Glutamatergic neuron (in vitro differentiated cells): ENCODE data around the gene HACD3. TPM values are rescaled to one million over a fixed set of nuclear protein-coding genes. Genes with fewer than 3 reads are reported as not detected.

Experiments used
- DNase-seq: peaks from one replicate; pipeline ENCODE4 v3.0.0; 2022
- H3K27ac Mint-ChIP-seq: one replicate; pipeline ENCODE4 v1.8.0; 2020; ENCODE audit warnings: mild to moderate bottlenecking, mixed read lengths, inconsistent platforms; ENCODE audit not compliant: unreplicated experiment
- H3K27me3 Mint-ChIP-seq: one replicate; pipeline ENCODE4 v1.8.0; 2020; ENCODE audit warnings: mild to moderate bottlenecking, moderate library complexity, mixed read lengths, inconsistent platforms; ENCODE audit not compliant: unreplicated experiment
- H3K36me3 Mint-ChIP-seq: one replicate; pipeline ENCODE4 v1.8.0; 2020; ENCODE audit warnings: mild to moderate bottlenecking, mixed read lengths, inconsistent platforms; ENCODE audit not compliant: unreplicated experiment
- H3K4me1 Mint-ChIP-seq: one replicate; pipeline ENCODE4 v1.8.0; 2020; ENCODE audit warnings: mild to moderate bottlenecking, low read depth, mixed read lengths, inconsistent platforms; ENCODE audit not compliant: unreplicated experiment
- H3K4me3 Mint-ChIP-seq: one replicate; pipeline ENCODE4 v1.8.0; 2020; ENCODE audit warnings: mild to moderate bottlenecking, mixed read lengths, inconsistent platforms; ENCODE audit not compliant: unreplicated experiment
- H3K9me3 Mint-ChIP-seq: one replicate; pipeline ENCODE4 v1.8.0; 2020; ENCODE audit warnings: mild to moderate bottlenecking, moderate library complexity, mixed read lengths, inconsistent platforms; ENCODE audit not compliant: unreplicated experiment
- CTCF ChIP-seq: fragments of 200-600 bp; sonication (generic); IDR thresholded peaks from one replicate; pipeline ENCODE4 v1.5.0; 2021; ENCODE audit not compliant: partially characterized antibody, unreplicated experiment
- total RNA-seq: library from RNA; stranded (reverse); fragmentation: NEBNext Ultra II Directional; extraction: Animal tissue kit (Norgen Biotek cat#: 25700); gene quantifications from one replicate; pipeline ENCODE4 v1.2.1, GENCODE V29; 2021; ENCODE audit not compliant: unreplicated experiment

Gene HACD3
- total RNA-seq, 1 donor from 2014 or later, result 200 TPM

DNA sequence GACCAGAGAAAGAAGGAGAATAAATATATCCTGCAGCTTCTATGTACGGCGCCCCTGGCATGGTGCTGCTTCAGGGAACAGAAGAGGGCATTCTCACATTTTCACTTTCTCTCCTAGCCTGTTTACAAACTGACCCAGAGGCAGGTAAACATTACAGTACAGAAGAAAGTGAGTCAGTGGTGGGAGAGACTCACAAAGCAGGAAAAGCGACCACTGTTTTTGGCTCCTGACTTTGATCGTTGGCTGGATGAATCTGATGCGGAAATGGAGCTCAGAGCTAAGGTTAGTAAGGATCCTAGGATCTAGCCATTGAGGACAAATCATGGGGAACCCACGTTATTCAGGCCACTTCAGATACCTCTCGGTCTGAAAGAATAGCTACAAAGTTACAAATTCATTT, 26.4 kb downstream of the HACD3 start:
- H3K36me3 Mint-ChIP-seq, result no peaks in the 10 kb centered on the region
- no peaks in the 10 kb centered on the region for H3K9me3 Mint-ChIP-seq
- no peak overlapping the region for H3K27ac Mint-ChIP-seq
- no peak for DNase-seq
- peaks cover 13% of the 10 kb centered on the region for H3K4me1 Mint-ChIP-seq
- H3K27me3 Mint-ChIP-seq, result peaks cover 2% of the 10 kb centered on the region
- no peak overlapping the region for H3K4me3 Mint-ChIP-seq
- no peak for TF ChIP-seq CTCF

DNA sequence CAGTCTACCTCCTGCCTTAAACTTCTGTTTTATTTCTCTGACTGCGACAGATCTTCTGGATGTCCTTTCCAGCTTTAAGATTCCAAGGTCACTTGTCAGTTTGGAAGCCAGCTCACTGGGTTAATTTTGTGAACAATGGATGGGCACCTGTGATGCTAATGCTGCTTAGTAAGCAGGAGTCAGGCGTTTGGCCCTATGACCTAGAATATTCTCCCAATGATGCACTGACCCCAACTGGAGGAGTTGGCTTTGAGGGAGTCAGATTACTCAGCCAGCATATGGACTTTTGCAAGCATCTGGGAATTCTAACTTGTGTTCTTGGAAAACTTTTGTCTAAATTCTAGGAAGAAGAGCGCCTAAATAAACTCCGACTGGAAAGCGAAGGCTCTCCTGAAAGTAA, 28.1 kb downstream of the HACD3 start:
- Mint-ChIP-seq H3K4me3 (no peak overlapping the region), H3K36me3 (no peaks in the 10 kb centered on the region), H3K27ac (no peak overlapping the region), H3K27me3 (peaks cover 2% of the 10 kb centered on the region), H3K4me1 (peaks cover 13% of the 10 kb centered on the region), H3K9me3 (no peaks in the 10 kb centered on the region)
- no peak for DNase-seq
- TF ChIP-seq CTCF, result no peak

DNA sequence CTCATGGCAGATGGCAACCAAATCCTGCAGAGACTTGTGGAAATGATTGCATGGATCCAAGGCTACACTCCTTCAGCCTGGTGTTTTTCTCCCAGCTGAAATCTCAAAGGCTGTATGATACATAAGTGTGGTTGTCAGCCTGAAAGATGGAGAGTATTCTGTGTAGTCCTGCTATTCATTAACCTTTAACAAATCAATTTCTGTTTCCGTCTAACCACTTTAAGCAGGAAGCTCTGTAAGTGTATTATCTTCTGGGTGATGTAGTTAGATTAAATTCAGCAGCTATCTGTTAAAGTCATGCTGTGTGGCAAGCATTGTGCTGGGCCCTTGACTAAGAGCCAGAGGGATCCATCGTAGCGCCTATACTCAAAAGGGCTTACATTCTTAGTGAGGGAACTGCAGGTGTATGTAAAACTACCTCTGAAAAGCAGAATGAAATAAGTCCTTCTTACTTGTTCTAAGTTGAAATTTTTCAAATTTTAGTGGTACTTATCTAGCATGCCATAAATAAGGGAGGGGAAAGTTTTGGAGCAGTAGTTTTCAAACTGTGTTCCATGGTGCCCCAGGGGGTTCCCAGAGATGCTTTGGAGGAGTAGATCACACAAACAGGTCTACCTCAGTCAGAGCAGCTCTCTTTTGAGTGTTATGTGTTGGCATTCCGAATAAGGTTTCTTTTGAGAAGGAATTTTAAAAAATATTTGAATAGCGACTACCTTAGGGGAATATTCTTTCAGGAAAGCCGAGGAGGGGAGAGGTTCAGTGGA, 28.9 kb downstream of the HACD3 start:
- Mint-ChIP-seq H3K4me3 (no peak overlapping the region), H3K27me3 (peaks cover 2% of the 10 kb centered on the region), H3K36me3 (peaks cover 3% of the 10 kb centered on the region), H3K9me3 (peaks cover 1% of the 10 kb centered on the region), H3K27ac (peak overlapping the region; percentile 44), H3K4me1 (peaks cover 13% of the 10 kb centered on the region)
- TF ChIP-seq CTCF, result no peak
- DNase-seq, result no peak

DNA sequence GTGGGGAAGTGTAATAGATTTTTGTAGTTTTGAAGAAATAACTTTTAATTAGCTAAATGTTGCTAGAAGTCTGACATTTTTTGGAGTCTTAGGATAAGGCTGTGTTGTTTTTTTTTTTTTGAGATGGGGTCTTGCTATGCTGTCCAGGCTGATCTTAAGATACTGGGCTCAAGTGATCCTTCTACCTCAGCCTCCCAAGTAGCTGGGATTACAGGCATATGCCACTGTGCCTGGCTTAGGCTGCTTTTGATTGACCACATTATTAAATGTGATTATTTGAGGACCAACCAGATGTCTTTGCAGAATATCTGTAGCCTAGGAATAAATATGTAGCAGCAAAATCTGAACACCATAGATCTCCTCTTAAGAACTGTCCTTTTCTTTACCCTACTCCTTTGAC, 29.7 kb downstream of the HACD3 start:
- H3K27me3 Mint-ChIP-seq, result peaks cover 2% of the 10 kb centered on the region
- H3K36me3 Mint-ChIP-seq, result peaks cover 10% of the 10 kb centered on the region
- peaks cover 3% of the 10 kb centered on the region for H3K9me3 Mint-ChIP-seq
- H3K4me1 Mint-ChIP-seq, result peaks cover 13% of the 10 kb centered on the region
- DNase-seq, result no peak
- H3K4me3 Mint-ChIP-seq, result no peak overlapping the region
- TF ChIP-seq CTCF, result no peak
- no peak overlapping the region for H3K27ac Mint-ChIP-seq

DNA sequence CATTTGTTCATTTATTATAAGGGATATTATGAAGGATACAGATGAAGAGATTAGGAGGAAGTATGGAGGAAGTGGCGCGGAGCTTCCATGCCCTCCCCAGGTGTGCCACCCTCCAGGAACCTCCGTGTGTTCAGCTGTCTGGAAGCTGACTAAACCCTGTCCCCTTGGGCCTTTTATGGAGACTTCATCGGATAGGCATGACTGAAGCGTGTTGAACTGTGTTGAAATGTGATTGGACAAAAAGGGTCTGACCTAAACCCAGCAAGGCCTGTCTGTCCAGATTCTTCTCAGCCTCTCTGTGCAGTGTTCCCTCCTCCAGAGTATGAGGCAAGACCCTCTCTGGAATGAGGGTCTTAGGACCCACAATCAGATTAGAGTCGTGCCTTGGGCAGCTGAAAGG, 31.7 kb downstream of the HACD3 start:
- H3K4me1 Mint-ChIP-seq, result peaks cover 13% of the 10 kb centered on the region
- peaks cover 23% of the 10 kb centered on the region for H3K36me3 Mint-ChIP-seq
- no peak overlapping the region for H3K4me3 Mint-ChIP-seq
- no peaks in the 10 kb centered on the region for H3K27me3 Mint-ChIP-seq
- H3K27ac Mint-ChIP-seq, result no peak overlapping the region
- TF ChIP-seq CTCF, result no peak
- H3K9me3 Mint-ChIP-seq, result peaks cover 10% of the 10 kb centered on the region
- no peak for DNase-seq
